ENCODE data around the gene GAS2. TPM values are rescaled to one million over a fixed set of nuclear protein-coding genes. Genes with fewer than 3 reads are reported as not detected.

The GAS2 gene
- polyA plus RNA-seq, 1 of the 3 experiments (the other 2 are of a cell fraction): 0.72 TPM

GRCh38 chr11:22764735-22765134 lies 98.3 kb downstream of the GAS2 start (continued):
- TF ChIP-seq, protein P1, sequence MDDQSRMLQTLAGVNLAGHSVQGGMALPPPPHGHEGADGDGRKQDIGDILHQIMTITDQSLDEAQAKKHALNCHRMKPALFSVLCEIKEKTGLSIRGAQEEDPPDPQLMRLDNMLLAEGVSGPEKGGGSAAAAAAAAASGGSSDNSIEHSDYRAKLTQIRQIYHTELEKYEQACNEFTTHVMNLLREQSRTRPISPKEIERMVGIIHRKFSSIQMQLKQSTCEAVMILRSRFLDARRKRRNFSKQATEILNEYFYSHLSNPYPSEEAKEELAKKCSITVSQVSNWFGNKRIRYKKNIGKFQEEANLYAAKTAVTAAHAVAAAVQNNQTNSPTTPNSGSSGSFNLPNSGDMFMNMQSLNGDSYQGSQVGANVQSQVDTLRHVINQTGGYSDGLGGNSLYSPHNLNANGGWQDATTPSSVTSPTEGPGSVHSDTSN (IDR thresholded peaks at IDR 0.05): no peak
- no peak for TF ChIP-seq EP300 (IDR thresholded peaks at IDR 0.05; ENCODE audit: borderline replicate concordance in 1 of 2, low read depth in 1 of 2, low read length in 1 of 2)
- TF ChIP-seq FOXJ3 (CRISPR knock-in tag; IDR thresholded peaks at IDR 0.05): no peak
- no peak for TF ChIP-seq JUND (IDR thresholded peaks at IDR 0.05)
- no peak for TF ChIP-seq MEF2A (IDR thresholded peaks at IDR 0.05; ENCODE audit: borderline replicate concordance, low read depth)

- Histone ChIP-seq H3K4me3 (ENCODE audit: low read depth in 2 of 2, low read length in 1 of 2) (no peak overlapping the region), H3K9me2 (no peaks in the 10 kb centered on the region), H3K27ac (ENCODE audit: low read depth in 2 of 2, low read length in 1 of 2) (no peak overlapping the region), H3F3A (replicated peaks; ENCODE audit: insufficient read depth) (no peaks in the 10 kb centered on the region), H3K4me1 (ENCODE audit: control insufficient read depth in 1 of 2, insufficient read depth in 2 of 2, low read depth in 1 of 2, low read length in 1 of 2) (no peaks in the 10 kb centered on the region), H2AFZ (ENCODE audit: low read depth) (no peak overlapping the region), H3K4me2 (no peak overlapping the region), H3K27me3 (ENCODE audit: insufficient read depth) (no peaks in the 10 kb centered on the region), H3K9me3 (no peaks in the 10 kb centered on the region), H3K9ac (no peak overlapping the region), H4K20me1 (ENCODE audit: insufficient read depth) (no peaks in the 10 kb centered on the region), H3K36me3 (replicated peaks in 1 of 2; ENCODE audit: control insufficient read depth in 1 of 2, insufficient read depth in 2 of 2, low read length in 1 of 2) (no peaks in the 10 kb centered on the region), H3K79me2 (ENCODE audit: insufficient read depth) (no peaks in the 10 kb centered on the region)
- DNase-seq: no peak
- no peak for TF ChIP-seq EZH2phosphoT487 (IDR thresholded peaks at IDR 0.05; ENCODE audit: borderline replicate concordance, low read depth)
- TF ChIP-seq, protein P2, sequence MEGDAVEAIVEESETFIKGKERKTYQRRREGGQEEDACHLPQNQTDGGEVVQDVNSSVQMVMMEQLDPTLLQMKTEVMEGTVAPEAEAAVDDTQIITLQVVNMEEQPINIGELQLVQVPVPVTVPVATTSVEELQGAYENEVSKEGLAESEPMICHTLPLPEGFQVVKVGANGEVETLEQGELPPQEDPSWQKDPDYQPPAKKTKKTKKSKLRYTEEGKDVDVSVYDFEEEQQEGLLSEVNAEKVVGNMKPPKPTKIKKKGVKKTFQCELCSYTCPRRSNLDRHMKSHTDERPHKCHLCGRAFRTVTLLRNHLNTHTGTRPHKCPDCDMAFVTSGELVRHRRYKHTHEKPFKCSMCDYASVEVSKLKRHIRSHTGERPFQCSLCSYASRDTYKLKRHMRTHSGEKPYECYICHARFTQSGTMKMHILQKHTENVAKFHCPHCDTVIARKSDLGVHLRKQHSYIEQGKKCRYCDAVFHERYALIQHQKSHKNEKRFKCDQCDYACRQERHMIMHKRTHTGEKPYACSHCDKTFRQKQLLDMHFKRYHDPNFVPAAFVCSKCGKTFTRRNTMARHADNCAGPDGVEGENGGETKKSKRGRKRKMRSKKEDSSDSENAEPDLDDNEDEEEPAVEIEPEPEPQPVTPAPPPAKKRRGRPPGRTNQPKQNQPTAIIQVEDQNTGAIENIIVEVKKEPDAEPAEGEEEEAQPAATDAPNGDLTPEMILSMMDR (IDR thresholded peaks at IDR 0.05): no peak
- no peak for TF ChIP-seq MXI1 (IDR thresholded peaks at IDR 0.05; ENCODE audit: low read depth, low read length)
- TF ChIP-seq, protein P3, sequence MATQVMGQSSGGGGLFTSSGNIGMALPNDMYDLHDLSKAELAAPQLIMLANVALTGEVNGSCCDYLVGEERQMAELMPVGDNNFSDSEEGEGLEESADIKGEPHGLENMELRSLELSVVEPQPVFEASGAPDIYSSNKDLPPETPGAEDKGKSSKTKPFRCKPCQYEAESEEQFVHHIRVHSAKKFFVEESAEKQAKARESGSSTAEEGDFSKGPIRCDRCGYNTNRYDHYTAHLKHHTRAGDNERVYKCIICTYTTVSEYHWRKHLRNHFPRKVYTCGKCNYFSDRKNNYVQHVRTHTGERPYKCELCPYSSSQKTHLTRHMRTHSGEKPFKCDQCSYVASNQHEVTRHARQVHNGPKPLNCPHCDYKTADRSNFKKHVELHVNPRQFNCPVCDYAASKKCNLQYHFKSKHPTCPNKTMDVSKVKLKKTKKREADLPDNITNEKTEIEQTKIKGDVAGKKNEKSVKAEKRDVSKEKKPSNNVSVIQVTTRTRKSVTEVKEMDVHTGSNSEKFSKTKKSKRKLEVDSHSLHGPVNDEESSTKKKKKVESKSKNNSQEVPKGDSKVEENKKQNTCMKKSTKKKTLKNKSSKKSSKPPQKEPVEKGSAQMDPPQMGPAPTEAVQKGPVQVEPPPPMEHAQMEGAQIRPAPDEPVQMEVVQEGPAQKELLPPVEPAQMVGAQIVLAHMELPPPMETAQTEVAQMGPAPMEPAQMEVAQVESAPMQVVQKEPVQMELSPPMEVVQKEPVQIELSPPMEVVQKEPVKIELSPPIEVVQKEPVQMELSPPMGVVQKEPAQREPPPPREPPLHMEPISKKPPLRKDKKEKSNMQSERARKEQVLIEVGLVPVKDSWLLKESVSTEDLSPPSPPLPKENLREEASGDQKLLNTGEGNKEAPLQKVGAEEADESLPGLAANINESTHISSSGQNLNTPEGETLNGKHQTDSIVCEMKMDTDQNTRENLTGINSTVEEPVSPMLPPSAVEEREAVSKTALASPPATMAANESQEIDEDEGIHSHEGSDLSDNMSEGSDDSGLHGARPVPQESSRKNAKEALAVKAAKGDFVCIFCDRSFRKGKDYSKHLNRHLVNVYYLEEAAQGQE (IDR thresholded peaks at IDR 0.05; ENCODE audit: low read depth, low read length): no peak
- no peak for TF ChIP-seq TCF12 (IDR thresholded peaks at IDR 0.05)
- TF ChIP-seq FOXJ3 (CRISPR knock-in tag; IDR thresholded peaks at IDR 0.05): no peak
- CTCF ChIA-PET: interaction anchor here (0.6 to 1.1 kb wide), 2 partner anchors 10 to 19 kb away, joined by 3 to 4 read pairs; no protein-coding TSS in a partner anchor
- POLR2A ChIA-PET: no interaction called here
- WGBS (ENCODE audit: low lambda C conversion rate): 25% methylated on average over 1 of the region's 1 CpG
Measured at GRCh38 chr11:22768281-22768680, 101.9 kb downstream of the GAS2 start.

Measured in SK-N-SH (cell line).